ENCODE data around the gene SLC35G2.

- TF ChIP-seq POLR2A (IDR thresholded peaks at IDR 0.05; ENCODE audit: low read length) (no peak), GATA1 (IDR thresholded peaks at IDR 0.05; ENCODE audit: low read depth, low read length) (no peak)
Measured at GRCh38 chr3:136783708-136784191, 35.2 kb upstream of the SLC35G2 start.
